ENCODE data around the gene FCRL6.

Gene FCRL6

DNA sequence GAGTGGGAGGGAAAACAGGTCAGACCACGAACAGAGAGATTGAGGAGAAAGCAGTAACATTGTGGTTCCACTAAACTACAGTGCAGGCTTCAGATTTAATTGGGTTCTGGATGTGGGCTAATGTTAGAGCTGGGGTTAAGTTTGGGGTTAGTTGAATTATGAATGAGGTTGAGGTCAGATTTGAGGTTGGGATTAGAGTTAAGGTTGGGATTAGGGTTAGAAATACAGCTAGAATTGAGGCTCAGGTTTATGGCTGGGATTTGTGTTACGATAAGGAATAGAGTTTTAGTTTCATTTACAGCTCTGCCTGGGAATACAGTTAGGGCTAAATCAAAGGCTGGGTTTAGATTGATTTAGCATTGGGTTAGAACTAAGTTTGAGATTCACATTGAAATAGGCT lies 62.1 kb downstream of the FCRL6 start:
- no peak for DNase-seq

Measured in right kidney (tissue), 1 donor.